Ovary (tissue), 9 donors: ENCODE data around the gene PRSS2. TPM values are rescaled to one million over a fixed set of nuclear protein-coding genes. Genes with fewer than 3 reads are reported as not detected.
"Not testable (repeated sequence)": the region's sequence is repeated elsewhere in the genome, so short reads cannot be mapped to it uniquely, and the experiment has no call there.

Source experiments
- DNase-seq, 5 donors: peaks; one replicate each; pipeline ENCODE4 v3.0.0-alpha.2; 2019 to 2020
- H3K27ac ChIP-seq, 2 donors: fragments of 200-600 bp; one replicate each; pipeline versions ENCODE4 v1.5.1 to v1.8.0; 2019 to 2022
- H3K27me3 ChIP-seq: fragments of 200-600 bp; one replicate; pipeline ENCODE4 v1.8.0; 2022
- H3K36me3 ChIP-seq: fragments of 200-600 bp; sonication (generic); one replicate; pipeline ENCODE4 v1.5.1; 2019
- H3K4me1 ChIP-seq: one replicate; pipeline ENCODE4 v1.8.1; 2013; ENCODE audit warnings: mild to moderate bottlenecking, moderate library complexity; ENCODE audit not compliant: insufficient read depth
- H3K4me3 ChIP-seq: fragments of 200-600 bp; sonication (generic); one replicate; pipeline ENCODE4 v1.5.1; 2017
- H3K9me3 ChIP-seq, 2 donors: fragments of 200-600 bp in 1 of 2; sonication (generic) in 1 of 2; one replicate each; pipeline versions ENCODE4 v1.5.1 to v1.8.1; 2013 to 2019; ENCODE audit warnings: mild to moderate bottlenecking in 1 of 2, moderate library complexity in 1 of 2
- EP300 ChIP-seq: sonication (generic); formaldehyde crosslinking; IDR thresholded peaks from one replicate; pipeline ENCODE4 v1.6.1; 2017; ENCODE audit warnings: antibody characterized with exemption
- POLR2A ChIP-seq: fragments of 450-650 bp; IDR thresholded peaks from one replicate; pipeline ENCODE4 v1.6.1; 2017; ENCODE audit warnings: antibody characterized with exemption, mild to moderate bottlenecking, moderate library complexity
- WGBS, 3 donors: extraction: QIAGEN DNeasy Blood & Tissue Kit in 1 of 3; methylation state at CpG; one replicate each; pipeline versions ENCODE4 v1.1.5 to v1.1.7; 2013 to 2017; 5-methylcytosine and 5-hydroxymethylcytosine counted together
- intact Hi-C, 4 donors: fragments of 100-400 bp; cut with DNase I; formaldehyde crosslinking; loops; one replicate each; pipeline versions ENCODE4 v1.11.0 to v1.15.1; 2022 to 2023
- polyA plus RNA-seq, 2 donors: library from polyadenylated mRNA; stranded (reverse); fragments of 200-250 nt in 1 of 2; fragments of 350-450 nt in 1 of 2; fragmentation: Illumina TruSeq in 1 of 2; extraction: RNeasy Lipid Tissue Mini Kit (QIAGEN cat#74804) in 1 of 2; gene quantifications; one replicate each; pipeline ENCODE4 v1.2.3, GENCODE V29; 2013 to 2014
- total RNA-seq, 7 donors: library from RNA; depleted of rRNA in 2 of 7; stranded (reverse); fragments of >200 nt in 2 of 7; fragmentation: NEBNext Ultra II Directional in 3 of 7; extraction: Animal tissue kit (Norgen Biotek cat#: 25700) in 3 of 7; gene quantifications; one replicate each; pipeline versions ENCODE4 v1.1.0 to v1.2.4, GENCODE V29; 2016 to 2023
- TF ChIP-seq, protein P1 (sequence below), 3 donors: fragments of 450-650 bp in 2 of 3; fragments of 200-600 bp in 1 of 3; IDR thresholded peaks; one replicate each; pipeline versions ENCODE4 v1.5.1 to v1.8.0; 2016 to 2022; ENCODE audit warnings: antibody characterized with exemption in 3 of 3, mild to moderate bottlenecking in 1 of 3
- donor health status: DM: no; HTN: no; CAD: no; lungs with moderate emphysema.
- donor health status: DM: no; HTN: no; CAD: no.
- donor health status: Bipolar disorder and iron deficiency.
- donor health status: DM: yes; HTN: yes; CAD: no.
- donor health status: DM: no; HTN: no; CAD: no.
- donor health status: DM: yes; HTN: yes; CAD: no.

Gene PRSS2
- total and polyA plus RNA-seq, 9 donors = 1.4 to 90.0 (median 4.3) TPM; not detected in 3

- H3K27me3 ChIP-seq = no peaks in the 10 kb centered on the region
- H3K4me1 ChIP-seq = no peaks in the 10 kb centered on the region
- TF ChIP-seq POLR2A = no peak
- TF ChIP-seq EP300 = no peak
- TF ChIP-seq, protein P1, sequence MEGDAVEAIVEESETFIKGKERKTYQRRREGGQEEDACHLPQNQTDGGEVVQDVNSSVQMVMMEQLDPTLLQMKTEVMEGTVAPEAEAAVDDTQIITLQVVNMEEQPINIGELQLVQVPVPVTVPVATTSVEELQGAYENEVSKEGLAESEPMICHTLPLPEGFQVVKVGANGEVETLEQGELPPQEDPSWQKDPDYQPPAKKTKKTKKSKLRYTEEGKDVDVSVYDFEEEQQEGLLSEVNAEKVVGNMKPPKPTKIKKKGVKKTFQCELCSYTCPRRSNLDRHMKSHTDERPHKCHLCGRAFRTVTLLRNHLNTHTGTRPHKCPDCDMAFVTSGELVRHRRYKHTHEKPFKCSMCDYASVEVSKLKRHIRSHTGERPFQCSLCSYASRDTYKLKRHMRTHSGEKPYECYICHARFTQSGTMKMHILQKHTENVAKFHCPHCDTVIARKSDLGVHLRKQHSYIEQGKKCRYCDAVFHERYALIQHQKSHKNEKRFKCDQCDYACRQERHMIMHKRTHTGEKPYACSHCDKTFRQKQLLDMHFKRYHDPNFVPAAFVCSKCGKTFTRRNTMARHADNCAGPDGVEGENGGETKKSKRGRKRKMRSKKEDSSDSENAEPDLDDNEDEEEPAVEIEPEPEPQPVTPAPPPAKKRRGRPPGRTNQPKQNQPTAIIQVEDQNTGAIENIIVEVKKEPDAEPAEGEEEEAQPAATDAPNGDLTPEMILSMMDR (IDR thresholded peaks at IDR 0.05) = no peak
- no peak overlapping the region for H3K4me3 ChIP-seq
- intact Hi-C loops = no loop called here
- H3K9me3 ChIP-seq = no peaks in the 10 kb centered on the region
- WGBS, 3 donors = 70 to 81% (median 73%) methylated on average over 3 of the region's 3 CpGs
- DNase-seq = no peak
- no peaks in the 10 kb centered on the region for H3K36me3 ChIP-seq
- H3K27ac ChIP-seq = no peak overlapping the region
These were observed 18.2 kb upstream of the PRSS2 start for GRCh38 chr7:142752376-142753225.

DNA sequence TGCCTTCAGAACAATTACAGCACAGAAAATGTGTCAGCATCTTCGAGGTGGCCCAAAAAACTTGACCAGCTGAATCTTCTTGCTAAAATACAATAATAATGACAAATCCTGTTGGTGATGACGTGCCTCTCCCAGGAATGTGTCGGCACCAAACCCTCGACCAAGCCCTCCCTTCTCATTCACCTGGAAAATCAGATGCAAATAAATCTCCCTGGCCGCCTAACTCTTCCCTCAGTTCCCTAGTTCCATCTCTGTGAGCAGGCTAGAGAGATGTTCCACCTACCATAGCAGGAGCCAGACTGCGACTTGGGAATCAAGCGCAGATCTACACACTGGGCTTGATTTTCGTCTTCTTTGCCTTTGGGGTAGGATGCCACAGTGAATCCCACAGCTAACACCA is 17.4 kb upstream of the PRSS2 start:
- no peaks in the 10 kb centered on the region for H3K4me1 ChIP-seq
- H3K27me3 ChIP-seq = no peaks in the 10 kb centered on the region
- no peak overlapping the region for H3K4me3 ChIP-seq
- no peak overlapping the region for H3K27ac ChIP-seq
- intact Hi-C loops = no loop called here
- H3K9me3 ChIP-seq = no peaks in the 10 kb centered on the region
- DNase-seq = no peak
- no peaks in the 10 kb centered on the region for H3K36me3 ChIP-seq
- TF ChIP-seq POLR2A (no peak), EP300 (no peak)
- TF ChIP-seq, protein P1 (IDR thresholded peaks at IDR 0.05) = no peak
- 62 to 92% (median 83%) methylated on average over 8 of the region's 8 CpGs for WGBS, 3 donors

- H3K9me3 ChIP-seq, intact Hi-C loops, H3K27ac ChIP-seq, H3K4me3 ChIP-seq, DNase-seq, H3K4me1 ChIP-seq, H3K27me3 ChIP-seq, H3K36me3 ChIP-seq: not testable (repeated sequence)
- 44 to 59% (median 56%) methylated on average over 5 of the region's 5 CpGs for WGBS, 3 donors
These were observed 16.8 kb upstream of the PRSS2 start for GRCh38 chr7:142753925-142754491.

DNA sequence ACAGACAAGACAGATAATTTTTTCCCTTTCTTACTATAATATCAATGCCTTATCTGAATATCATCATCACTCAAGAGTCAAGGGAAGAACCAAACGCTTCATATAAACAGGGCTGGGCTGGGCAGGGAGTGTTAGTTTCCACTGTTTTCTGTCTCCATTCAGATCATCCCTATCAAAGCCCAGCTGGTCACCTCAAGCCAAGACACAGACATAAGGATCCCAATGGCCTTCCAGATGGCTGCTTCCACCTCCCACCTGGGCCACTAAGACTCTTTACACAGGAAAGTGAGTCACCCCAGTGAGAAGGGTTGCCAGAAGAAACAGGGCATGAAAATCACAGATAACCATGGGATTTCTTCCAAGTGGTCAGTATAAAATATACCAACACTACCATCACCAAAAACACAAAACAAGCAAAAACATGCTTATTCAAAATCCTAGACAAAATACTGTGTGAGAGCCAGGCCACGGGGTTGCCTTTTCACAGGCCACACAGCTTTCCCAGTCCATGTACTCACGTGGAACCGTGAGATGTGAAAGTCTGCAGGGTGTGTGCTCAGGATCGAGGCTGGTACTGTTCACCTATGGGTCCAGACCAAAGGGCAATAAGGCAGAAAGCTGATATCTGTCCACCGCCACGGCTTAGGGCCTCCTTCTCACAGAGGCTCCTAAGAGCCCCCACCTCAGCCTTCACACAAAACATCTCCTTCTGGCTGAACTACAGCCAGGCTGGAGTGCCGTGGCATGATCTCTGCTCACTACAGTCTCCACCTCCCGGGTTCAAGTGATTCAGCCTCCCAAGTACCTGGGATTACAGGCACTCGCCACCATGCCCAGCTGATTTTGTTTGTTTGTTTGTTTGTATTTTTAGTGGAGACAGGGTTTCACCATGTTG is 15.8 kb upstream of the PRSS2 start:
- H3K4me3 ChIP-seq = no peak overlapping the region
- DNase-seq = no peak
- TF ChIP-seq, protein P1 (IDR thresholded peaks at IDR 0.05) = no peak
- TF ChIP-seq POLR2A (no peak), EP300 (no peak)
- H3K27ac ChIP-seq = no peak overlapping the region
- intact Hi-C loops = no loop called here
- 54 to 65% (median 60%) methylated on average over 10 of the region's 10 CpGs for WGBS, 3 donors
- no peaks in the 10 kb centered on the region for H3K27me3 ChIP-seq
- H3K4me1 ChIP-seq = no peaks in the 10 kb centered on the region
- H3K36me3 ChIP-seq = no peaks in the 10 kb centered on the region
- H3K9me3 ChIP-seq = no peaks in the 10 kb centered on the region

DNA sequence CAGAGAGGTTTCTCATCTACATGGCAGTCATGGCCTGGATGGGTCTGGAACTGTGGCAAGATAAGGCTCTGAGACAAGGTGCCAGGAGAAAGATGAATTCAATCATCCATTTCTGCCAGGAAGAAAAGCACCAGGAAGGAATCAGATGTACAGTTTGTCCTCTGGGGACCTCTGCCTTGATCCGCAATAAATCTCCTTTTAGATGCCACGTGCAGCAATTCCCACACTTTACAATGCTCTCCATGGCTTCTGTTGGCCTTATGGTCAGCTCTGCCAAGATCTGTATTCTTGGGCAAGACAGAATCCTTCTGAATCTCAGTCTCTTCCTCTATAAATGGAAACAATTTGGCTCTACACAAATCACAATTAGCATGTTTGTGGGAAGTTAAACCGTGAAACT is 12.5 kb upstream of the PRSS2 start:
- DNase-seq, H3K36me3 ChIP-seq, H3K4me3 ChIP-seq, H3K27me3 ChIP-seq, H3K9me3 ChIP-seq, intact Hi-C loops, H3K27ac ChIP-seq, H3K4me1 ChIP-seq: not testable (repeated sequence)
- WGBS, 3 donors = 68 to 94% (median 78%) methylated on average over 1 to 3 of the region's 3 CpGs
